Loucy (cell line): ENCODE measurements around the gene CUBN.

Source experiments
- H2AFZ ChIP-seq: fragments of 200-600 bp; sonication (generic); 2 replicates; pipeline ENCODE4 v1.6.0; 2016; ENCODE audit warnings: antibody characterized with exemption, mild to moderate bottlenecking, low read length, moderate library complexity
- H3F3A ChIP-seq: fragments of 200-600 bp; 2 replicates; pipeline ENCODE4 v1.6.0; 2016; ENCODE audit warnings: antibody characterized with exemption, low read depth, mild to moderate bottlenecking
- H3K27me3 ChIP-seq: fragments of 200-600 bp; sonication (generic); 2 replicates; pipeline ENCODE4 v1.6.1; 2014; ENCODE audit warnings: low read length, mild to moderate bottlenecking; ENCODE audit not compliant: insufficient read depth, poor library complexity, severe bottlenecking
- H3K36me3 ChIP-seq: fragments of 200-600 bp; sonication (generic); 2 replicates; pipeline ENCODE4 v1.6.1; 2016; ENCODE audit warnings: low read length; ENCODE audit not compliant: insufficient read depth
- H3K4me1 ChIP-seq: fragments of 200-600 bp; sonication (generic); 2 replicates; pipeline ENCODE4 v1.5.1; 2014; ENCODE audit warnings: low read length, mild to moderate bottlenecking; ENCODE audit not compliant: insufficient read depth, poor library complexity, severe bottlenecking
- H3K4me2 ChIP-seq: fragments of 200-600 bp; sonication (generic); 2 replicates; pipeline ENCODE4 v1.6.0; 2014; ENCODE audit warnings: antibody characterized with exemption, low read length, low read depth, mild to moderate bottlenecking; ENCODE audit not compliant: poor library complexity, severe bottlenecking
- H3K4me3 ChIP-seq: fragments of 200-600 bp; sonication (generic); 2 replicates; pipeline ENCODE4 v1.5.1; 2014; ENCODE audit warnings: low read length, mild to moderate bottlenecking, mixed read lengths; ENCODE audit not compliant: poor library complexity, severe bottlenecking
- H3K79me2 ChIP-seq: fragments of 200-600 bp; sonication (generic); 2 replicates; pipeline ENCODE4 v1.6.1; 2014; ENCODE audit warnings: low read length; ENCODE audit not compliant: insufficient read depth
- H3K9ac ChIP-seq: fragments of 200-600 bp; sonication (generic); 2 replicates; pipeline ENCODE4 v1.6.0; 2014; ENCODE audit warnings: mild to moderate bottlenecking, low read depth, low read length, moderate library complexity; ENCODE audit not compliant: poor library complexity, severe bottlenecking
- H3K9me2 ChIP-seq: fragments of 200-600 bp; sonication (generic); replicated peaks from 2 replicates; pipeline ENCODE4 v1.6.1; 2016; ENCODE audit warnings: low read depth, low read length, mixed read lengths
- H3K9me3 ChIP-seq: fragments of 200-600 bp; sonication (generic); 2 replicates; pipeline ENCODE4 v1.6.1; 2014; ENCODE audit warnings: mild to moderate bottlenecking, antibody characterized with exemption, low read length, low read depth; ENCODE audit not compliant: insufficient read depth
- H4K20me1 ChIP-seq: fragments of 200-600 bp; sonication (generic); 2 replicates; pipeline ENCODE4 v1.6.0; 2014; ENCODE audit warnings: antibody characterized with exemption, low read length, mild to moderate bottlenecking; ENCODE audit not compliant: insufficient read depth, poor library complexity, severe bottlenecking
- EZH2phosphoT487 ChIP-seq: fragments of 200-600 bp; IDR thresholded peaks from 2 replicates; pipeline ENCODE4 v1.6.1; 2018; ENCODE audit warnings: antibody characterized with exemption, mild to moderate bottlenecking, moderate library complexity, borderline replicate concordance
- TF ChIP-seq, protein P1 (sequence below): fragments of 200-600 bp; sonication (generic); conservative IDR thresholded peaks from 2 replicates; pipeline ENCODE4 v1.5.1; 2014; ENCODE audit warnings: mild to moderate bottlenecking, antibody characterized with exemption, low read length

Gene CUBN

DNA sequence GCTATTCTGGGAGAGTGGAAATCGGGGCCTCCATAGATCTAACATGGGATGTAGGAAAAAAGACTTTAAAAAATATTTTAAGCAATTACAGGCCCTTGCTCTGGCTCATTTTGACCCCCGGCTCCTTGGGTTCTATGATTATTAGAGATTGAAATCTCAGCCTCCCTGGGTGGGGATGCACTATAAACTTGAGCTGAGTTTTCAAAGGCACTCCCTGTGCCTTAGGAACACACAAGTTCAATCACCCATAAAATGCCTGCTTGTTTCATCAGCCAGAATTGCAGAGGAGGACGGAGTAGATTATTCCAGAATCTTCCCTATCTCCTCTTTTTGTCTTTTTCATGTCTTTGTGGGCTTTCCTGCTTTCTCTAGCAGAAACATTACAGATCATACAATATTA lies 145.4 kb downstream of the CUBN start:
- Histone ChIP-seq H3K9ac (no peak overlapping the region), H3K4me3 (no peak overlapping the region), H4K20me1 (no peaks in the 10 kb centered on the region), H3K27me3 (no peaks in the 10 kb centered on the region), H3K36me3 (no peaks in the 10 kb centered on the region), H3K79me2 (no peaks in the 10 kb centered on the region), H3K9me3 (no peaks in the 10 kb centered on the region), H2AFZ (no peak overlapping the region), H3F3A (no peaks in the 10 kb centered on the region), H3K4me2 (no peak overlapping the region), H3K4me1 (peaks cover 13% of the 10 kb centered on the region), H3K9me2 (no peaks in the 10 kb centered on the region)
- TF ChIP-seq, protein P1, sequence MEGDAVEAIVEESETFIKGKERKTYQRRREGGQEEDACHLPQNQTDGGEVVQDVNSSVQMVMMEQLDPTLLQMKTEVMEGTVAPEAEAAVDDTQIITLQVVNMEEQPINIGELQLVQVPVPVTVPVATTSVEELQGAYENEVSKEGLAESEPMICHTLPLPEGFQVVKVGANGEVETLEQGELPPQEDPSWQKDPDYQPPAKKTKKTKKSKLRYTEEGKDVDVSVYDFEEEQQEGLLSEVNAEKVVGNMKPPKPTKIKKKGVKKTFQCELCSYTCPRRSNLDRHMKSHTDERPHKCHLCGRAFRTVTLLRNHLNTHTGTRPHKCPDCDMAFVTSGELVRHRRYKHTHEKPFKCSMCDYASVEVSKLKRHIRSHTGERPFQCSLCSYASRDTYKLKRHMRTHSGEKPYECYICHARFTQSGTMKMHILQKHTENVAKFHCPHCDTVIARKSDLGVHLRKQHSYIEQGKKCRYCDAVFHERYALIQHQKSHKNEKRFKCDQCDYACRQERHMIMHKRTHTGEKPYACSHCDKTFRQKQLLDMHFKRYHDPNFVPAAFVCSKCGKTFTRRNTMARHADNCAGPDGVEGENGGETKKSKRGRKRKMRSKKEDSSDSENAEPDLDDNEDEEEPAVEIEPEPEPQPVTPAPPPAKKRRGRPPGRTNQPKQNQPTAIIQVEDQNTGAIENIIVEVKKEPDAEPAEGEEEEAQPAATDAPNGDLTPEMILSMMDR = no peak
- no peak for TF ChIP-seq EZH2phosphoT487

DNA sequence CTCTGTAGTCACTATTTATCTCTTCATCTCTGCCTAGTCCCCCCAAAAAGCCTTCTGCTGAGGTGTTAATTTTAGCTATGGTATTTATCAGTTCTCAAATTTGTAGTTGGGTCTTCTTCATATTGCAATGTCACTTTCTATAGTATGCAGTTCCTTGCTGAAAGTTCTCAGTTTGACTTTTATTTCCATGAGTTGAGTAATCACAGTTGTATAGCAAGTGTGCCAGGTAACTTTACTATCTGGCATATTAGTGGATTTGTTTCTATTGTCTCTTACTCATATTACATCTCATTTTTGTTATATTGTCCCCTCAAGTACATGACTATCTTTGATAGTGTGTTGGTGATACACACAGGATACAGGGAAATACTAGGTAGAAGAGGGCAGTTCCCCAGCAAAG lies 152.8 kb downstream of the CUBN start:
- Histone ChIP-seq H3K4me2 (no peak overlapping the region), H3K4me3 (no peak overlapping the region), H3K27me3 (no peaks in the 10 kb centered on the region), H3K9me2 (no peaks in the 10 kb centered on the region), H3K4me1 (peaks cover 18% of the 10 kb centered on the region), H4K20me1 (no peaks in the 10 kb centered on the region), H3K36me3 (no peaks in the 10 kb centered on the region), H2AFZ (no peak overlapping the region), H3K9me3 (peaks cover 14% of the 10 kb centered on the region; the same call in 1 of the 2 replicates), H3K9ac (no peak overlapping the region), H3F3A (no peaks in the 10 kb centered on the region), H3K79me2 (no peaks in the 10 kb centered on the region)
- TF ChIP-seq, protein P1 = no peak
- no peak for TF ChIP-seq EZH2phosphoT487

DNA sequence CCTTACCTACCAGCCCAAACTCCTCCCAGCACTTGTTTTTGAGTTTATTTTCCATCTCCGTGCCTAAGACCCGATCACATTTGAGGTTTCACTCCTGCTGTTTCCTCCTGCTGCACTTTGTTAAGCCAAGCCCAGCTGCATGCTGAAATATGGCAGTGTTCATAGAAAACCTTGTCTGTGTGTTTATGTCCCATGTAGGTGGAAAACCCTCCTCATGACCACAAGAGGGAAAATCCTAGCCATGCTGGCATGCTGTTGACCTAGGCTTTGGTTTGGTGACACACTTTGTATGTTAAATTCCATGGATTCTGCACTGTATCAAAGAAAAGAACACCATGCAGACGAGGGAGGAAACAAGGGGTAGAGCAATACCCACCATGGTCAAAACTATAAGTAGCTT lies 154.4 kb downstream of the CUBN start:
- Histone ChIP-seq H3K9me3 (peaks cover 14% of the 10 kb centered on the region; the same call in 1 of the 2 replicates), H3K4me1 (peaks cover 8% of the 10 kb centered on the region), H4K20me1 (no peaks in the 10 kb centered on the region), H3K79me2 (no peaks in the 10 kb centered on the region), H3F3A (no peaks in the 10 kb centered on the region), H3K36me3 (no peaks in the 10 kb centered on the region), H3K4me2 (no peak overlapping the region), H3K9me2 (no peaks in the 10 kb centered on the region), H3K27me3 (no peaks in the 10 kb centered on the region), H2AFZ (no peak overlapping the region), H3K9ac (no peak overlapping the region), H3K4me3 (no peak overlapping the region)
- TF ChIP-seq EZH2phosphoT487 = no peak
- TF ChIP-seq, protein P1 = no peak
